Activated CD4-positive, alpha-beta T cell treated with anti-CD3 and anti-CD28 coated beads, Interleukin-2, amount 10 ng/mL, durations not matched to agents 7 days and 5 days (primary cell): ENCODE measurements around the gene WSCD1. TPM values are rescaled to one million over a fixed set of nuclear protein-coding genes. Genes with fewer than 3 reads are reported as not detected.

ENCODE experiments used
- CTCF ChIA-PET: fragments of 350-600 bp; sonication (Branson Sonifier 250); formaldehyde crosslinking; loops from one replicate; lab custom pipeline; 2021; ENCODE audit warnings: antibody characterized with exemption; lab: Charles Lee
- POLR2A ChIA-PET: fragments of 350-600 bp; sonication (Branson Sonifier 250); formaldehyde crosslinking; loops from one replicate; lab custom pipeline; 2021; ENCODE audit warnings: antibody characterized with exemption; lab: Charles Lee
- DNase-seq: peaks from one replicate; pipeline ENCODE4 v3.0.0-alpha.2; 2020
- H3K27ac Mint-ChIP-seq: one replicate; pipeline ENCODE4 v1.8.0; 2021; ENCODE audit warnings: mild to moderate bottlenecking, moderate library complexity, mixed read lengths
- H3K27me3 Mint-ChIP-seq: one replicate; pipeline ENCODE4 v1.8.0; 2021; ENCODE audit warnings: mixed read lengths
- H3K36me3 Mint-ChIP-seq: one replicate; pipeline ENCODE4 v1.8.0; 2021; ENCODE audit warnings: low read depth, mixed read lengths
- H3K4me1 Mint-ChIP-seq: one replicate; pipeline ENCODE4 v1.8.0; 2021; ENCODE audit warnings: mixed read lengths
- H3K4me3 Mint-ChIP-seq: one replicate; pipeline ENCODE4 v1.8.0; 2021; ENCODE audit warnings: mild to moderate bottlenecking, moderate library complexity, mixed read lengths
- H3K9me3 Mint-ChIP-seq: one replicate; pipeline ENCODE4 v1.8.0; 2021; ENCODE audit warnings: mixed read lengths
- total RNA-seq, 2 experiments: library from RNA; stranded (reverse); gene quantifications; one replicate each; pipeline ENCODE4 v1.2.3, GENCODE V29; 2021

WSCD1 gene
- total RNA-seq, 2 experiments from 2014 or later = not detected

GRCh38 chr17:6137716-6138502 lies 67.7 kb downstream of the WSCD1 start:
- no peak for DNase-seq
- ChIA-PET CTCF (no interaction called here), POLR2A (no interaction called here)
- Mint-ChIP-seq H3K4me3 (no peak overlapping the region), H3K9me3 (no peaks in the 10 kb centered on the region), H3K27me3 (no peaks in the 10 kb centered on the region), H3K36me3 (no peaks in the 10 kb centered on the region), H3K27ac (no peak overlapping the region), H3K4me1 (no peaks in the 10 kb centered on the region)

- no peak overlapping the region for H3K4me3 Mint-ChIP-seq
- no peak for DNase-seq
- no peaks in the 10 kb centered on the region for H3K36me3 Mint-ChIP-seq
- H3K27ac Mint-ChIP-seq = no peak overlapping the region
- POLR2A ChIA-PET = no interaction called here
- H3K9me3 Mint-ChIP-seq = no peaks in the 10 kb centered on the region
- CTCF ChIA-PET = no interaction called here
- H3K27me3 Mint-ChIP-seq = no peaks in the 10 kb centered on the region
- no peaks in the 10 kb centered on the region for H3K4me1 Mint-ChIP-seq
Measured at GRCh38 chr17:6138761-6139446, 68.7 kb downstream of the WSCD1 start.

- no peak for DNase-seq
- CTCF ChIA-PET = no interaction called here
- no peaks in the 10 kb centered on the region for H3K4me1 Mint-ChIP-seq
- H3K36me3 Mint-ChIP-seq = no peaks in the 10 kb centered on the region
- POLR2A ChIA-PET = no interaction called here
- no peak overlapping the region for H3K4me3 Mint-ChIP-seq
- no peaks in the 10 kb centered on the region for H3K9me3 Mint-ChIP-seq
- no peaks in the 10 kb centered on the region for H3K27me3 Mint-ChIP-seq
- no peak overlapping the region for H3K27ac Mint-ChIP-seq
Measured at GRCh38 chr17:6139447-6139832, 69.3 kb downstream of the WSCD1 start.

- no peaks in the 10 kb centered on the region for H3K27me3 Mint-ChIP-seq
- no peak for DNase-seq
- POLR2A ChIA-PET = no interaction called here
- CTCF ChIA-PET = no interaction called here
- no peak overlapping the region for H3K27ac Mint-ChIP-seq
- peaks cover 1% of the 10 kb centered on the region for H3K9me3 Mint-ChIP-seq
- H3K4me1 Mint-ChIP-seq = no peaks in the 10 kb centered on the region
- no peaks in the 10 kb centered on the region for H3K36me3 Mint-ChIP-seq
- no peak overlapping the region for H3K4me3 Mint-ChIP-seq
Measured at GRCh38 chr17:6140188-6140587, 70.0 kb downstream of the WSCD1 start.

- no peak for DNase-seq
- Mint-ChIP-seq H3K36me3 (no peaks in the 10 kb centered on the region), H3K27ac (no peak overlapping the region), H3K9me3 (peaks cover 3% of the 10 kb centered on the region), H3K4me3 (no peak overlapping the region), H3K27me3 (no peaks in the 10 kb centered on the region), H3K4me1 (no peaks in the 10 kb centered on the region)
- POLR2A ChIA-PET = no interaction called here
- CTCF ChIA-PET = no interaction called here
Measured at GRCh38 chr17:6140728-6141330, 70.7 kb downstream of the WSCD1 start.

GRCh38 chr17:6142701-6143100 lies 72.5 kb downstream of the WSCD1 start:
- DNase-seq = no peak
- no peaks in the 10 kb centered on the region for H3K4me1 Mint-ChIP-seq
- POLR2A ChIA-PET = no interaction called here
- H3K27ac Mint-ChIP-seq = no peak overlapping the region
- H3K4me3 Mint-ChIP-seq = no peak overlapping the region
- CTCF ChIA-PET = interaction anchor here (1.2 kb wide), 1 partner anchor 11 kb away, joined by 3 read pairs; no protein-coding TSS in a partner anchor
- no peaks in the 10 kb centered on the region for H3K36me3 Mint-ChIP-seq
- H3K9me3 Mint-ChIP-seq = peaks cover 3% of the 10 kb centered on the region
- no peaks in the 10 kb centered on the region for H3K27me3 Mint-ChIP-seq

- H3K27ac Mint-ChIP-seq = no peak overlapping the region
- peaks cover 3% of the 10 kb centered on the region for H3K9me3 Mint-ChIP-seq
- DNase-seq = no peak
- H3K4me3 Mint-ChIP-seq = no peak overlapping the region
- H3K27me3 Mint-ChIP-seq = no peaks in the 10 kb centered on the region
- ChIA-PET POLR2A (no interaction called here), CTCF (no interaction called here)
- H3K4me1 Mint-ChIP-seq = no peaks in the 10 kb centered on the region
- H3K36me3 Mint-ChIP-seq = no peaks in the 10 kb centered on the region
Measured at GRCh38 chr17:6145946-6146345, 75.8 kb downstream of the WSCD1 start.

- ChIA-PET CTCF (no interaction called here), POLR2A (no interaction called here)
- no peak for DNase-seq
- Mint-ChIP-seq H3K4me3 (no peak overlapping the region), H3K4me1 (no peaks in the 10 kb centered on the region), H3K27me3 (no peaks in the 10 kb centered on the region), H3K27ac (no peak overlapping the region), H3K36me3 (no peaks in the 10 kb centered on the region), H3K9me3 (peaks cover 3% of the 10 kb centered on the region)
Measured at GRCh38 chr17:6147042-6147441, 76.9 kb downstream of the WSCD1 start.

GRCh38 chr17:6153375-6153774 lies 83.2 kb downstream of the WSCD1 start:
- Mint-ChIP-seq H3K9me3 (no peaks in the 10 kb centered on the region), H3K27me3 (no peaks in the 10 kb centered on the region), H3K4me3 (no peak overlapping the region), H3K36me3 (no peaks in the 10 kb centered on the region), H3K4me1 (no peaks in the 10 kb centered on the region), H3K27ac (no peak overlapping the region)
- DNase-seq = no peak
- POLR2A ChIA-PET = no interaction called here
- CTCF ChIA-PET = no interaction called here

- H3K36me3 Mint-ChIP-seq = no peaks in the 10 kb centered on the region
- no peak overlapping the region for H3K27ac Mint-ChIP-seq
- CTCF ChIA-PET = no interaction called here
- no peaks in the 10 kb centered on the region for H3K4me1 Mint-ChIP-seq
- H3K9me3 Mint-ChIP-seq = no peaks in the 10 kb centered on the region
- no peak overlapping the region for H3K4me3 Mint-ChIP-seq
- H3K27me3 Mint-ChIP-seq = no peaks in the 10 kb centered on the region
- POLR2A ChIA-PET = no interaction called here
- no peak for DNase-seq
Measured at GRCh38 chr17:6157716-6158115, 87.5 kb downstream of the WSCD1 start.

GRCh38 chr17:6159541-6160231 lies 89.5 kb downstream of the WSCD1 start:
- H3K4me1 Mint-ChIP-seq = no peaks in the 10 kb centered on the region
- H3K27me3 Mint-ChIP-seq = no peaks in the 10 kb centered on the region
- no peak for DNase-seq
- POLR2A ChIA-PET = no interaction called here
- H3K36me3 Mint-ChIP-seq = no peaks in the 10 kb centered on the region
- H3K4me3 Mint-ChIP-seq = no peak overlapping the region
- H3K27ac Mint-ChIP-seq = no peak overlapping the region
- no peaks in the 10 kb centered on the region for H3K9me3 Mint-ChIP-seq
- CTCF ChIA-PET = no interaction called here

- Mint-ChIP-seq H3K9me3 (no peaks in the 10 kb centered on the region), H3K4me1 (no peaks in the 10 kb centered on the region), H3K27me3 (no peaks in the 10 kb centered on the region), H3K36me3 (no peaks in the 10 kb centered on the region), H3K4me3 (no peak overlapping the region), H3K27ac (no peak overlapping the region)
- no peak for DNase-seq
- ChIA-PET POLR2A (no interaction called here), CTCF (no interaction called here)
Measured at GRCh38 chr17:6160232-6160555, 90.0 kb downstream of the WSCD1 start.
